K562 (cell line): ENCODE data around the gene LAMP1. TPM values are rescaled to one million over a fixed set of nuclear protein-coding genes. Genes with fewer than 3 reads are reported as not detected.

Source experiments
- ARID4B ChIP-seq: sonication (generic); formaldehyde crosslinking; IDR thresholded peaks from 2 replicates; pipeline ENCODE4 v1.8.0; 2022; ENCODE audit warnings: mild to moderate bottlenecking, missing genetic modification reagents
- ATF1 ChIP-seq, 2 experiments: fragments of 450-650 bp in 1 of 2; IDR thresholded peaks; 2 replicates each; pipeline ENCODE4 v1.6.1; 2016; ENCODE audit warnings: missing compliant biosample characterization in 1 of 2, missing genetic modification characterization in 1 of 2
- BRF2 ChIP-seq: IDR thresholded peaks from 3 replicates; pipeline ENCODE4 v1.6.1; 2011; ENCODE audit warnings: borderline replicate concordance, mild to moderate bottlenecking; ENCODE audit not compliant: insufficient read length, insufficient read depth
- CBFA2T2 ChIP-seq: fragments of 450-650 bp; conservative IDR thresholded peaks from 2 replicates; pipeline ENCODE4 v1.6.1; 2017; ENCODE audit warnings: mild to moderate bottlenecking
- CBFB ChIP-seq: sonication (generic); formaldehyde crosslinking; IDR thresholded peaks from 2 replicates; pipeline ENCODE4 v1.4.0; 2020; ENCODE audit warnings: mild to moderate bottlenecking, missing genetic modification reagents
- EHMT2 ChIP-seq: fragments of 450-650 bp; IDR thresholded peaks from 2 replicates; pipeline ENCODE4 v1.6.1; 2018; ENCODE audit warnings: antibody characterized with exemption
- GATAD2A ChIP-seq: fragments of 450-650 bp; IDR thresholded peaks from 2 replicates; pipeline ENCODE4 v1.6.1; 2017
- KDM5B ChIP-seq: fragments of 200-600 bp; sonication (generic); IDR thresholded peaks from 2 replicates; pipeline ENCODE4 v1.6.1; 2012; ENCODE audit warnings: low read depth, mild to moderate bottlenecking, moderate library complexity, low read length, control low read depth, inconsistent platforms; ENCODE audit not compliant: insufficient replicate concordance
- MAZ ChIP-seq, 2 experiments: fragments of 450-650 bp in 1 of 2; sonication (generic) in 1 of 2; formaldehyde crosslinking; IDR thresholded peaks in 1 of 2; conservative IDR thresholded peaks in 1 of 2; 2 replicates each; pipeline versions ENCODE4 v1.4.0 to v1.5.0; 2020; ENCODE audit warnings: mild to moderate bottlenecking in 1 of 2, missing genetic modification reagents in 1 of 2
- MEF2D ChIP-seq: conservative IDR thresholded peaks from 2 replicates; pipeline ENCODE4 v1.6.1; 2016; ENCODE audit warnings: low read depth, missing genetic modification characterization, missing compliant biosample characterization
- MTA2 ChIP-seq: fragments of 450-650 bp; IDR thresholded peaks from 2 replicates; pipeline ENCODE4 v1.6.1; 2016; ENCODE audit warnings: low read depth
- NR1H2 ChIP-seq: sonication (generic); formaldehyde crosslinking; IDR thresholded peaks from 2 replicates; pipeline ENCODE4 v1.4.0; 2020; ENCODE audit warnings: mild to moderate bottlenecking, missing genetic modification reagents
- NR2F6 ChIP-seq: fragments of 450-650 bp; formaldehyde crosslinking; IDR thresholded peaks from 2 replicates; pipeline ENCODE4 v1.4.0; 2020; ENCODE audit warnings: mild to moderate bottlenecking
- XRCC4 ChIP-seq: IDR thresholded peaks from one replicate; pipeline ENCODE4 v1.6.1; 2011; ENCODE audit not compliant: insufficient read depth, insufficient read length; ENCODE audit errors: extremely low read depth
- ZNF124 ChIP-seq: sonication (generic); formaldehyde crosslinking; IDR thresholded peaks from 2 replicates; pipeline ENCODE4 v1.8.1; 2022; ENCODE audit warnings: missing genetic modification reagents
- ZNF175 ChIP-seq: fragments of 200-800 bp; sonication (Bioruptor generic); IDR thresholded peaks from 2 replicates; pipeline ENCODE4 v1.6.1; 2016; ENCODE audit warnings: low read depth, mild to moderate bottlenecking, missing genetic modification characterization, missing compliant biosample characterization
- ZNF263 ChIP-seq: sonication (generic); formaldehyde crosslinking; IDR thresholded peaks from 2 replicates; pipeline ENCODE4 v1.8.0; 2022; ENCODE audit warnings: mild to moderate bottlenecking, missing genetic modification reagents, borderline replicate concordance
- polyA plus RNA-seq, 8 experiments: library from polyadenylated mRNA; depleted of rRNA in 4 of 8; stranded (reverse) in 5 of 8; unstranded in 3 of 8; fragments of >200 nt; fragmentation: Nextera tagmentation in 2 of 8; fragmentation: Illumina TruSeq in 1 of 8; extraction: Ambion mirVana in 2 of 8; extraction: Trizol in 1 of 8; gene quantifications; 2 replicates each; pipeline versions ENCODE4 v1.2.1 to v1.2.3, GENCODE V29; 2011 to 2014; ENCODE audit warnings: inconsistent platforms in 1 of 8, missing spikeins in 1 of 8
- total RNA-seq, 7 experiments: library from RNA; depleted of rRNA in 6 of 7; stranded (reverse); fragments of >200 nt in 6 of 7; fragmentation: Illumina TruSeq in 2 of 7; extraction: Trizol in 2 of 7; gene quantifications; 2 replicates each; pipeline versions ENCODE4 v1.2.1 to v1.2.3, GENCODE V29; 2011 to 2021; ENCODE audit warnings: low replicate concordance in 1 of 7
- TF ChIP-seq, protein P1 (sequence below), 3 experiments: fragments of 200-800 bp in 1 of 3; fragments of 250-450 bp in 1 of 3; fragments of 450-650 bp in 1 of 3; sonication (Bioruptor Pico) in 1 of 3; sonication (Bioruptor generic) in 1 of 3; formaldehyde crosslinking in 1 of 3; IDR thresholded peaks; 2 replicates each; pipeline versions ENCODE4 v1.6.1 to v1.8.0; 2016 to 2022; ENCODE audit warnings: mild to moderate bottlenecking in 2 of 3, missing genetic modification characterization in 2 of 3, missing compliant biosample characterization in 1 of 3, moderate library complexity in 1 of 3

LAMP1 gene
- total and polyA plus RNA-seq, 9 of the 15 experiments (the other 6 are each of a cell fraction or from before 2014, with no cell fraction given), result 2.2 to 70.1 (median 30.5) TPM

- peak; percentile 99 for TF ChIP-seq ARID4B (CRISPR knock-in tag)
- TF ChIP-seq MAZ (CRISPR knock-in tag; conservative IDR thresholded peaks at IDR 0.05 in 1 of 2, IDR thresholded peaks at IDR 0.05 in 1 of 2), result peak; percentile 81 to 96
- TF ChIP-seq CBFA2T2, result peak; percentile 100
- 0 out of 2 replicates have a peak, but pooled peaks have one; percentile 23 for TF ChIP-seq MEF2D (tag)
- TF ChIP-seq ZNF263 (CRISPR knock-in tag), result peak; percentile 71; the same call in 1 of the 2 replicates
- no peak for TF ChIP-seq BRF2
- peak; percentile 12; the same call in 1 of the 2 replicates for TF ChIP-seq MTA2
- no peak for TF ChIP-seq XRCC4
- TF ChIP-seq KDM5B, result peak; percentile 21
- peak; percentile 29; the same call in 1 of the 2 replicates for TF ChIP-seq EHMT2
- no peak for TF ChIP-seq CBFB (CRISPR knock-in tag)
- no peak for TF ChIP-seq NR2F6 (CRISPR knock-in tag)
- TF ChIP-seq ZNF175 (CRISPR knock-in tag), result no peak
- TF ChIP-seq NR1H2 (CRISPR knock-in tag), result 0 out of 2 replicates have a peak, but pooled peaks have one; percentile 42
- 0 out of 2 replicates have a peak, but pooled peaks have one; percentile 40 for TF ChIP-seq GATAD2A
- TF ChIP-seq, protein P1, sequence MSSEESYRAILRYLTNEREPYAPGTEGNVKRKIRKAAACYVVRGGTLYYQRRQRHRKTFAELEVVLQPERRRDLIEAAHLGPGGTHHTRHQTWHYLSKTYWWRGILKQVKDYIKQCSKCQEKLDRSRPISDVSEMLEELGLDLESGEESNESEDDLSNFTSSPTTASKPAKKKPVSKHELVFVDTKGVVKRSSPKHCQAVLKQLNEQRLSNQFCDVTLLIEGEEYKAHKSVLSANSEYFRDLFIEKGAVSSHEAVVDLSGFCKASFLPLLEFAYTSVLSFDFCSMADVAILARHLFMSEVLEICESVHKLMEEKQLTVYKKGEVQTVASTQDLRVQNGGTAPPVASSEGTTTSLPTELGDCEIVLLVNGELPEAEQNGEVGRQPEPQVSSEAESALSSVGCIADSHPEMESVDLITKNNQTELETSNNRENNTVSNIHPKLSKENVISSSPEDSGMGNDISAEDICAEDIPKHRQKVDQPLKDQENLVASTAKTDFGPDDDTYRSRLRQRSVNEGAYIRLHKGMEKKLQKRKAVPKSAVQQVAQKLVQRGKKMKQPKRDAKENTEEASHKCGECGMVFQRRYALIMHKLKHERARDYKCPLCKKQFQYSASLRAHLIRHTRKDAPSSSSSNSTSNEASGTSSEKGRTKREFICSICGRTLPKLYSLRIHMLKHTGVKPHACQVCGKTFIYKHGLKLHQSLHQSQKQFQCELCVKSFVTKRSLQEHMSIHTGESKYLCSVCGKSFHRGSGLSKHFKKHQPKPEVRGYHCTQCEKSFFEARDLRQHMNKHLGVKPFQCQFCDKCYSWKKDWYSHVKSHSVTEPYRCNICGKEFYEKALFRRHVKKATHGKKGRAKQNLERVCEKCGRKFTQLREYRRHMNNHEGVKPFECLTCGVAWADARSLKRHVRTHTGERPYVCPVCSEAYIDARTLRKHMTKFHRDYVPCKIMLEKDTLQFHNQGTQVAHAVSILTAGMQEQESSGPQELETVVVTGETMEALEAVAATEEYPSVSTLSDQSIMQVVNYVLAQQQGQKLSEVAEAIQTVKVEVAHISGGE (CRISPR knock-in tag; IDR thresholded peaks at IDR 0.05), result peak in 1 of 3 experiments; percentile 56; a peak in 2 of 6 replicates
- 0 out of 2 replicates have a peak, but pooled peaks have one; percentile 25 for TF ChIP-seq ATF1 (CRISPR knock-in tag; IDR thresholded peaks at IDR 0.05)
- peak; percentile 92 for TF ChIP-seq ATF1 (tag; IDR thresholded peaks at IDR 0.05)
- TF ChIP-seq ZNF124 (CRISPR knock-in tag), result no peak
Observed at GRCh38 chr13:113296823-113297369, at the start of gene LAMP1 (continued).
